GM21529 (cell line): Measurements from ENCODE around the gene CPPED1.

Experiments used
- ATAC-seq: cut with Tn5 transposase; IDR thresholded peaks from one replicate; pipeline ENCODE4 v1.9.1; 2021; ENCODE audit not compliant: unreplicated experiment

The CPPED1 gene

GRCh38 chr16:12740986-12741610 is 62.6 kb downstream of the CPPED1 start:
- ATAC-seq, result no peak

GRCh38 chr16:12739738-12740137 is 63.9 kb downstream of the CPPED1 start:
- no peak for ATAC-seq

- no peak for ATAC-seq
Observed at GRCh38 chr16:12737563-12737962, 66.1 kb downstream of the CPPED1 start.

- no peak for ATAC-seq
Observed at GRCh38 chr16:12735805-12736204, 67.9 kb downstream of the CPPED1 start.

- ATAC-seq, result no peak
Observed at GRCh38 chr16:12732600-12732999, 71.1 kb downstream of the CPPED1 start.

GRCh38 chr16:12729448-12729847 is 74.2 kb downstream of the CPPED1 start:
- no peak for ATAC-seq

- no peak for ATAC-seq
Observed at GRCh38 chr16:12728469-12728868, 75.2 kb downstream of the CPPED1 start.

- ATAC-seq, result no peak
Observed at GRCh38 chr16:12724226-12724625, 79.5 kb downstream of the CPPED1 start.

- no peak for ATAC-seq
Observed at GRCh38 chr16:12723681-12724080, 80.0 kb downstream of the CPPED1 start.

GRCh38 chr16:12721841-12722421 is 81.8 kb downstream of the CPPED1 start:
- ATAC-seq, result no peak

- ATAC-seq, result no peak
Observed at GRCh38 chr16:12719972-12720371, 83.7 kb downstream of the CPPED1 start.

- no peak for ATAC-seq
Observed at GRCh38 chr16:12716658-12717057, 87.0 kb downstream of the CPPED1 start.

GRCh38 chr16:12709807-12710206 is 93.9 kb downstream of the CPPED1 start:
- no peak for ATAC-seq

GRCh38 chr16:12708266-12708665 is 95.4 kb downstream of the CPPED1 start:
- ATAC-seq, result no peak

- no peak for ATAC-seq
Observed at GRCh38 chr16:12706628-12707027, 97.1 kb downstream of the CPPED1 start.

GRCh38 chr16:12704492-12705111 is 99.1 kb downstream of the CPPED1 start:
- no peak for ATAC-seq

- ATAC-seq, result no peak
Observed at GRCh38 chr16:12703935-12704334, 99.8 kb downstream of the CPPED1 start.

- ATAC-seq, result no peak
Observed at GRCh38 chr16:12700161-12700560, 103.5 kb downstream of the CPPED1 start.

- ATAC-seq, result no peak
Observed at GRCh38 chr16:12699161-12699560, 104.5 kb downstream of the CPPED1 start.

GRCh38 chr16:12697437-12697836 is 106.2 kb downstream of the CPPED1 start:
- no peak for ATAC-seq

GRCh38 chr16:12695454-12695853 is 108.2 kb downstream of the CPPED1 start:
- no peak for ATAC-seq

GRCh38 chr16:12690024-12690423 is 113.7 kb downstream of the CPPED1 start:
- no peak for ATAC-seq
